Spleen (tissue), 11 donors: Measurements from ENCODE around the gene SNED1. TPM values are rescaled to one million over a fixed set of nuclear protein-coding genes. Genes with fewer than 3 reads are reported as not detected.

Experiments used
- DNase-seq: peaks from one replicate; pipeline ENCODE4 v3.0.0-alpha.2; 2020
- H3K27ac ChIP-seq, 8 donors: fragments of 200-600 bp; sonication (generic) in 7 of 8; 1 replicate in 4 of 8; 2 replicates in 4 of 8; pipeline versions ENCODE4 v1.5.0 to v1.8.0; 2016 to 2021; ENCODE audit warnings: inconsistent platforms in 4 of 8, mild to moderate bottlenecking in 4 of 8, moderate library complexity in 1 of 8
- H3K27me3 ChIP-seq, 7 donors: fragments of 200-600 bp; sonication (generic) in 6 of 7; replicated peaks in 1 of 7; 1 replicate in 4 of 7; 2 replicates in 3 of 7; pipeline versions ENCODE4 v1.5.0 to v1.8.0; 2016 to 2021; ENCODE audit warnings: inconsistent platforms in 3 of 7, mild to moderate bottlenecking in 1 of 7
- H3K36me3 ChIP-seq, 6 donors: fragments of 200-600 bp; sonication (generic) in 5 of 6; 1 replicate in 4 of 6; 2 replicates in 2 of 6; pipeline versions ENCODE4 v1.5.0 to v1.8.0; 2016 to 2021; ENCODE audit warnings: inconsistent platforms in 2 of 6
- H3K4me1 ChIP-seq, 6 donors: fragments of 200-600 bp; sonication (generic) in 5 of 6; 1 replicate in 3 of 6; 2 replicates in 3 of 6; pipeline versions ENCODE4 v1.5.0 to v1.8.0; 2016 to 2021; ENCODE audit warnings: inconsistent platforms in 3 of 6
- H3K4me3 ChIP-seq, 8 donors: fragments of 200-600 bp; sonication (generic) in 7 of 8; 1 replicate in 4 of 8; 2 replicates in 4 of 8; pipeline versions ENCODE4 v1.5.0 to v1.8.0; 2016 to 2021; ENCODE audit warnings: inconsistent platforms in 4 of 8, mild to moderate bottlenecking in 4 of 8, moderate library complexity in 2 of 8
- H3K9me3 ChIP-seq, 8 donors: fragments of 200-600 bp; sonication (generic) in 7 of 8; 1 replicate in 4 of 8; 2 replicates in 4 of 8; pipeline versions ENCODE4 v1.5.0 to v1.8.0; 2016 to 2021; ENCODE audit warnings: inconsistent platforms in 4 of 8
- CTCF ChIP-seq, 11 experiments: fragments of 200-600 bp in 7 of 11; fragments of 450-650 bp in 4 of 11; sonication (generic) in 4 of 11; IDR thresholded peaks in 8 of 11; conservative IDR thresholded peaks in 3 of 11; 1 replicate in 7 of 11; 2 replicates in 4 of 11; pipeline versions ENCODE4 v1.4.0 to v1.8.0; 2016 to 2021; ENCODE audit warnings: antibody characterized with exemption in 11 of 11, inconsistent platforms in 4 of 11, mild to moderate bottlenecking in 1 of 11
- POLR2A ChIP-seq, 3 donors: fragments of 450-650 bp; IDR thresholded peaks; one replicate each; pipeline ENCODE4 v1.5.1; 2017; ENCODE audit warnings: antibody characterized with exemption in 3 of 3, mild to moderate bottlenecking in 1 of 3
- POLR2AphosphoS5 ChIP-seq, 3 donors: sonication (generic); formaldehyde crosslinking; IDR thresholded peaks; one replicate each; pipeline ENCODE4 v1.5.1; 2017; ENCODE audit warnings: antibody characterized with exemption in 3 of 3
- WGBS, 5 donors: extraction: QIAGEN DNeasy Blood & Tissue Kit in 3 of 5; methylation state at CpG; one replicate each; pipeline versions ENCODE4 v1.1.5 to v1.1.7; 2013 to 2018; 5-methylcytosine and 5-hydroxymethylcytosine counted together
- intact Hi-C: fragments of 100-400 bp; cut with DNase I; formaldehyde crosslinking; loops from one replicate; pipeline ENCODE4 v1.15.0; 2023; ENCODE audit warnings: low total_unique reads
- polyA plus RNA-seq, 3 donors: library from polyadenylated mRNA; stranded (reverse); fragments of 200-250 nt; gene quantifications; one replicate each; pipeline ENCODE4 v1.2.1, GENCODE V29; 2013
- total RNA-seq, 7 donors: library from RNA; depleted of rRNA in 3 of 7; stranded (reverse); fragments of >200 nt in 3 of 7; fragmentation: NEBNext Ultra II Directional in 4 of 7; extraction: Animal tissue kit (Norgen Biotek cat#: 25700) in 4 of 7; gene quantifications; one replicate each; pipeline versions ENCODE4 v1.1.0 to v1.2.1, GENCODE V29; 2016 to 2021
- donor health status: healthy with polysubstance abuse.
- donor health status: DM: no; HTN: no; CAD: no; lungs with moderate emphysema.
- donor health status: DM: no; HTN: no; CAD: no.
- donor health status: Bipolar disorder and iron deficiency.
- donor health status: healthy.
- donor health status: DM: no; HTN: no; CAD: no.
- donor health status: DM: yes; HTN: yes; CAD: no.

SNED1 gene
- total and polyA plus RNA-seq, 10 donors, result 2.6 to 85.3 (median 45.5) TPM

GRCh38 chr2:241081643-241082340 is 83.4 kb downstream of the SNED1 start:
- H3K27me3 ChIP-seq, result no peaks in the 10 kb centered on the region
- no peaks in the 10 kb centered on the region for H3K9me3 ChIP-seq
- 51 to 86% (median 80%) methylated on average over 9 to 28 of the region's 28 CpGs for WGBS, 5 donors
- peaks cover 0 to 26% (median 11%) of the 10 kb centered on the region in 6 donors for H3K4me1 ChIP-seq
- H3K27ac ChIP-seq, result peak overlapping the region in 1 of 8 donors; percentile 5
- no peak overlapping the region for H3K4me3 ChIP-seq
- peaks cover 0 to 28% (median 11%) of the 10 kb centered on the region in 6 donors for H3K36me3 ChIP-seq
- no peak for DNase-seq
- intact Hi-C loops, result no loop called here
- TF ChIP-seq POLR2A (IDR thresholded peaks at IDR 0.05) (no peak), POLR2AphosphoS5 (IDR thresholded peaks at IDR 0.05) (peak in 1 of 3 donors; percentile 63)

- intact Hi-C loops, result no loop called here
- Histone ChIP-seq H3K27me3 (no peaks in the 10 kb centered on the region), H3K4me1 (peaks cover 0 to 26% (median 11%) of the 10 kb centered on the region in 6 donors), H3K9me3 (no peaks in the 10 kb centered on the region), H3K27ac (no peak overlapping the region), H3K36me3 (peaks cover 0 to 35% (median 17%) of the 10 kb centered on the region in 6 donors), H3K4me3 (no peak overlapping the region)
- TF ChIP-seq POLR2AphosphoS5 (IDR thresholded peaks at IDR 0.05), result peak in 1 of 3 donors; percentile 4
- TF ChIP-seq POLR2A (IDR thresholded peaks at IDR 0.05), result no peak
- no peak for TF ChIP-seq CTCF (IDR thresholded peaks at IDR 0.05 in 8 of 11, conservative IDR thresholded peaks at IDR 0.05 in 3 of 11)
- WGBS, 5 donors, result 84 to 91% (median 89%) methylated on average over 14 of the region's 14 CpGs
- DNase-seq, result no peak
Observed at GRCh38 chr2:241082341-241083090, 84.1 kb downstream of the SNED1 start.

GRCh38 chr2:241083091-241083415 is 84.6 kb downstream of the SNED1 start:
- H3K36me3 ChIP-seq, result peaks cover 0 to 41% (median 23%) of the 10 kb centered on the region in 6 donors
- intact Hi-C loops, result no loop called here
- no peak for TF ChIP-seq CTCF (IDR thresholded peaks at IDR 0.05 in 8 of 11, conservative IDR thresholded peaks at IDR 0.05 in 3 of 11)
- TF ChIP-seq POLR2AphosphoS5 (IDR thresholded peaks at IDR 0.05), result peak in 1 of 3 donors; percentile 17
- DNase-seq, result no peak
- H3K4me1 ChIP-seq, result peaks cover 0 to 27% (median 11%) of the 10 kb centered on the region in 6 donors
- no peaks in the 10 kb centered on the region for H3K9me3 ChIP-seq
- H3K27me3 ChIP-seq, result no peaks in the 10 kb centered on the region
- H3K27ac ChIP-seq, result no peak overlapping the region
- H3K4me3 ChIP-seq, result no peak overlapping the region
- 86 to 93% (median 89%) methylated on average over 5 of the region's 5 CpGs for WGBS, 5 donors

DNA sequence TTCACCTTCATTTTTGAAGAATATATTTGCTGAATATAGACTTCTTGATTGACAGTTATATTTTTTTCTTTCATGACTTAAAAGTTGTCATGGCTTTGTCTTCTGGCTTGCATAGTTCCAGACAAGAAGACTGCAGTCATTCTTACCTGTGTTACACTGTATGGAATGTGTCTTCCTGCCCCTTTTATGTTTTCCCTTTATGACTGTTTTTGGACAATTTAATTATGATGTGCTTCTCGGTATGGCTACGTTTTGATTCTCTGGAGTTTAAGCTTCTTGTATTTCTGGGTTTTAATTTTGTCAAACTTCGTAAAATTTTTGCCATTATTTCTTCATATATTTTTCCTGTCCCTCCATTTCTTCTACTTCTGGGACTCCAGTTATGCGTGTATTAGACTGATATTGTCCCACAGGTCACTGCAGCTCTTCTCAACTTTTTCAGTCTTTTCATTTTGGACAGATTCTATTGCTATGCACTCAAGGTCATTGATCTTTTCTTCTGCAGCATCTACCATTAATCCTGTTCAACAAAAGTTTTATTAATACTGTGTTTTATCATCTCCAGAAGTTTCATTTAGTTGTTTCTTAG is 86.5 kb downstream of the SNED1 start:
- H3K4me3 ChIP-seq, result no peak overlapping the region
- intact Hi-C loops, result no loop called here
- peaks cover 0 to 60% (median 39%) of the 10 kb centered on the region in 6 donors for H3K36me3 ChIP-seq
- H3K4me1 ChIP-seq, result peaks cover 0 to 35% (median 9%) of the 10 kb centered on the region in 6 donors
- WGBS, 5 donors, result 94 to 96% (median 96%) methylated on average over 4 of the region's 4 CpGs
- TF ChIP-seq POLR2AphosphoS5 (IDR thresholded peaks at IDR 0.05) (no peak), POLR2A (IDR thresholded peaks at IDR 0.05) (no peak)
- no peak overlapping the region for H3K27ac ChIP-seq
- no peaks in the 10 kb centered on the region for H3K9me3 ChIP-seq
- DNase-seq, result no peak
- H3K27me3 ChIP-seq, result no peaks in the 10 kb centered on the region
